Hippocampal formation (tissue), 2 donors: ENCODE data around the gene MCC.

ENCODE experiments used
- DNase-seq, 2 donors: peaks; one replicate each; lab custom pipeline; 2025; lab: John Stamatoyannopoulos, UW

Gene MCC

GRCh38 chr5:113270086-113270485 is 218.2 kb downstream of the MCC start:
- DNase-seq = no peak

GRCh38 chr5:113269023-113269997 is 218.9 kb downstream of the MCC start:
- DNase-seq = no peak

DNA sequence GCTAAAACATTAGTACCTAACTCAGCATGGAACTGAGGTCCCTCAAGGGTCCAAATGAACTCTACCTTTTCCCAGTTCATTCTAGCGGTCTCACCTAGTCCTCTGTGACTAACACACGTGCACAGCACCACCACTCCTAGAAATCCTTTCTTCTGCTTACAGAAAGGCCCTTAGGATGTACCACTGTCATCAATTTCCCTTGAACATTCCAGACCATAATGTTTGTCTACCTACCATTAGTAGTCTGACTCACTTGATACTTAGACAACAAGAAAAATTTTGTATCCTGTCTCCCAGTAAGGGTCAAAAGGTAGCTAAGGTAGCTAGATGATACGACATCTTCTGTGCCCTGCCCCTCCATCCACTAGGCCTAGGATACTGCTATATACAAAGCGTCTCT is 220.0 kb downstream of the MCC start:
- no peak for DNase-seq

GRCh38 chr5:113267361-113267900 is 220.8 kb downstream of the MCC start:
- DNase-seq = no peak

DNA sequence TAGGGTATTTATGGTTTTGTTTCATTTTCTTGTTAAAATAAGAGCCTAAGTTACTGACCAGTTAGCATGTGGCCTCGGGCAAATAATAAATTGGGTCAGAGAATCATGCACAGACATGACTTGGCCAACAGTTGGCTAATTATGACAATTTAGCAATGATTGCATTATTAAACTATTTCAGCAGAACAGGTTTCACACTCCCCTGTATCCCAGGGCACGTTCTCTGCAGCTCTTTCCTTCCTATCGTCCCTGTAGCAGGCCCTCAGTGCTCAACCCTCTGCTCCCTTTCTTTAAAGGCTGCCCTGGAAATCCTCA is 221.4 kb downstream of the MCC start:
- DNase-seq = no peak

- DNase-seq = no peak
Measured at GRCh38 chr5:113266227-113266912, 221.9 kb downstream of the MCC start.

DNA sequence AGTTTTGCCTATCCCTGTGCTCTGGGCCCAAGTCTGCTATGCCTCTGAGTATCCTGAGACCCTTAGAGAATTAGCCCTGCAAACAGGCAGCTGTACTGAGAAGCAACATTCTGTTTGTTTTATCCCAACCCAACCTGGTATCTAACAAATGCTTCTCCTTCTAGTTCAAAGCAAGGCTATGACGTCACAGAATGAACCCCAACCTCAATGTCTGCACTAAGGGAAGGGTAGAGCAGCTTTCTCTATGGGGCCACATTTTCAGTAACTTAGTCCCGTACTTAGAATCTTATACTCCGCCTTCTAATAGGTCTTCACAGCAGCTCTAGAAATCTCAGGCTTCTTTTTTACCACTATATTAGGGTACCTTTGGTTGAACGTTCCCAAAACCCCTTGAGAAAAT is 223.1 kb downstream of the MCC start:
- DNase-seq = no peak

GRCh38 chr5:113264046-113264445 is 224.2 kb downstream of the MCC start:
- DNase-seq = no peak

DNA sequence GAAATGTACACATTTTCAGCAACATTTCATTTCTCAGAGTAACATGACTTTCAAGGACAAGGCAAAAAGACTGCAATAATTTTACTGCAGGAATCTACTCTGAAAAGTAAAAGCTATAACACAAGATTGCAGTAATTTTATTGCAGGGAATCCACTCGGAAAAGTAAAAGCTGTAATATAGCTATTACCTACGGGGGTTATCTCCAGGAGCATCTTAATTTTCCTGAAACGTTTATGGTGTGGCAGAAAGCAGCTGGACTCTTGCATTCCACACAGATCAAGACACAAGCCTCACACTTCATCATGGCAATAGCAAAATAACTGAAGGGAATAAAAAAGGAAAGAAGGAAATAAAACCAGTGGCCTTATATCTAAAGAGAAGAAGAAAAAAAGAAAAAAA is 224.7 kb downstream of the MCC start:
- DNase-seq = no peak

DNA sequence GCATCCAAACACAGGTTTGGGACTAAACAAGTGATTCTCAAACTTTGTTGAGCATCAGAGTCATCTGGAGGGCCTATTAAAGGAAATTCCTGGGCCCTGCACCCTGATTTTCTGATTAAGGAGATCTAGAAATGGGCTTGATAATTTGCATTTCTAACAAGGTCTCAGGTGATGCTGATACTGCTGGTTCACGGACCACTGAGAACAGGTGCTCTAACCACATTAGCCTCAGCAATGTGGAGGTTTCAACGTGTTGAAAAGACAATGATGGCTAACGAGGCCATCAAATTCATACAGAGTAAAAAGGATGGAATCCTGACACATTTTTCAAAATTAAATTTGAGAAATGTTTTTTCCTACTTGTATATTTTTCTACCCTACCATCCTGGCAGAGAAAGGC is 225.6 kb downstream of the MCC start:
- no peak for DNase-seq

DNA sequence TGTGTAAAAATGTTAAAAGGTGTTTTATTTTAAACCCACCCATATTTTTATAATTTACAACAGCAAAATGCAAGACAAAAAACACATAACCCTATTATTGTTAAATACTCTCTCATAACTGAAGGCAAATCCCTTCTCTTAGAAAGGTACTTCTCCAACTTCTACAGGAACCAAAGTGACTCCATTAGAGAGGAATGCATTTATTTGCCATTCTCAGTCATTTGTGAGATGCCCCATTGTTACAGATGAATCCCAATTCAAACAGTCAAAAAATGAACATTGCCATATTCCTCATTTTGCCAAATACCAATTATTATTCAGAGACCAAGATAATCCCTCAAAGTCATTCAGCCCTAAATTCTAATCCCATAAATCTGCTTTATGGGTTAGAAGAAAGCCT is 229.2 kb downstream of the MCC start:
- no peak for DNase-seq

GRCh38 chr5:113257545-113257944 is 230.7 kb downstream of the MCC start:
- no peak for DNase-seq

- DNase-seq = no peak
Measured at GRCh38 chr5:113256671-113257452, 231.4 kb downstream of the MCC start.

- DNase-seq = no peak
Measured at GRCh38 chr5:113255579-113256386, 232.5 kb downstream of the MCC start.

- no peak for DNase-seq
Measured at GRCh38 chr5:113255105-113255504, 233.1 kb downstream of the MCC start.

GRCh38 chr5:113253037-113253436 is 235.2 kb downstream of the MCC start:
- no peak for DNase-seq

- no peak for DNase-seq
Measured at GRCh38 chr5:113252066-113252465, 236.2 kb downstream of the MCC start.

DNA sequence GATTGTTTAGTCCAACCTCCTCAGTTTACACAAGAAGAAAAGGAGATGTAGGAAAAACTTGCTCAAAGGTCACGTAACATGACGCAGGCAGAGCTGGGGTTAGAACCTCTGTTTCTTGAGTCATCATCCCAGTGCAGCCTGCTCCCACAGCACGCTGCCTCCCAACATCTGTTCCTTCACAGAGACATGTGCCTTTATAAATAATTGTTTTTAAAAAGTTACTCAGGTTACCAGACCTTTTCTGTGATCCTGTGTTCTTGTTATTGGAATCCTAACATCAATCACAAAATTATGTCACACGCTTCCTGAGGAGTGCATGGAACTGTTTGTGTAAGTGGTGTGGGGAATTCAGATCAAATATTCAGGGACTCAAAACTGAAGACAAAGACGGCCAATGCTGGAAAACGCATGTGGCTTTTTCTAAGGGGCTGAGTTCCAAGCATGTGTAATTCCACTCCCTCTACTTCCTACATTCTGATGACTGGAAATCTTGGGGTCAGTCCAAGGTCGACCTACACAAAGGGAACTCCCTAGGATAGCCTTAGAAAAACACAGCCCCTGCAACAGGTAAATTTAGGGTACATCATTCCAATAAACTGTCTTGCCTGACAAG is 237.8 kb downstream of the MCC start:
- DNase-seq = no peak

DNA sequence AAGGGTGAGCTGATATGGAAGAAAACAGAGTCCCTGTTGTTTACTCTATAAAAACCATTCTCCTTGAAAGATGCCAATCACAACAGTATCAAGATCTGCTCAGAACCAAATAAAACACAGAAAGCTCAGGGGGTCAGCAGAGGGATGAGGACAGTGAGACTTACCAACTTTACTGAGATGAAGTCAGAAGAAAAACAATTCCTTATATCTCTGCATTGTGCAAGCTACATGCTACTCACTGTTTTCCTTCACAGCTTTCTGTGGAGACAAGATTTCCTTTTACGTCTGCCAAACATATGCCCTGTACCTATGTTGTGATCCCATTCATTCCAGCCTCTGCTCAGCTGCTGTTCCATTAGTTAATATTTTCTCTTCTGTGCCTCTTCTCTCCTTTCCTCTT is 239.0 kb downstream of the MCC start:
- no peak for DNase-seq

- peak in 1 of 2 donors; percentile 9 for DNase-seq
Measured at GRCh38 chr5:113246361-113246870, 241.8 kb downstream of the MCC start.
